NCI-H2171 treated with DMSO at 0.1 percent for 48 hours (cell line): Measurements from ENCODE around the gene NR1H2.

Source experiments
- DNase-seq: peaks from one replicate; lab custom pipeline; 2025; lab: John Stamatoyannopoulos, UW

NR1H2 gene

GRCh38 chr19:50423279-50424113, 47.2 kb downstream of the NR1H2 start:
- no peak for DNase-seq

GRCh38 chr19:50425581-50425980, 49.3 kb downstream of the NR1H2 start:
- no peak for DNase-seq

GRCh38 chr19:50427318-50427925, 51.2 kb downstream of the NR1H2 start:
- DNase-seq: no peak

GRCh38 chr19:50427997-50428425, 51.8 kb downstream of the NR1H2 start:
- peak; percentile 11 for DNase-seq

- no peak for DNase-seq
Observed at GRCh38 chr19:50428772-50429463, 52.7 kb downstream of the NR1H2 start.

GRCh38 chr19:50430888-50431342, 54.7 kb downstream of the NR1H2 start:
- DNase-seq: peak; percentile 43

- DNase-seq: peak; percentile 74
Observed at GRCh38 chr19:50431343-50432220, 55.3 kb downstream of the NR1H2 start.

- peak; percentile 12 for DNase-seq
Observed at GRCh38 chr19:50432221-50433028, 56.2 kb downstream of the NR1H2 start, which contains the start of gene MYBPC2. TSS of gene MYBPC2 (plus strand) at chr19:50432892. CDS start at chr19:50432954, 62 bp downstream.
